HepG2 (cell line): ENCODE results near the gene PARK7. TPM values are rescaled to one million over a fixed set of nuclear protein-coding genes. Genes with fewer than 3 reads are reported as not detected.
A peak's percentile ranks its signal among the peaks of the same experiment; 100 is the strongest.

Experiments
- CBX1 ChIP-seq: IDR thresholded peaks from one replicate; pipeline ENCODE4 v1.6.1; 2016; ENCODE audit warnings: antibody characterized with exemption, low read depth
- HNRNPH1 ChIP-seq: fragments of 200-400 bp; formaldehyde crosslinking; optimal IDR thresholded peaks from 2 replicates; pipeline ENCODE3; 2017; ENCODE audit warnings: mild to moderate bottlenecking, low read depth, low read length
- MED1 ChIP-seq: sonication (generic); formaldehyde crosslinking; IDR thresholded peaks from 2 replicates; pipeline ENCODE4 v1.4.0; 2020; ENCODE audit warnings: missing genetic modification reagents
- NFRKB ChIP-seq: fragments of 450-650 bp; IDR thresholded peaks from 2 replicates; pipeline ENCODE4 v1.6.1; 2017
- RARA ChIP-seq: IDR thresholded peaks from 2 replicates; pipeline ENCODE4 v1.6.1; 2016; ENCODE audit warnings: missing genetic modification reagents, missing compliant biosample characterization
- RBAK ChIP-seq: sonication (generic); formaldehyde crosslinking; IDR thresholded peaks from 2 replicates; pipeline ENCODE4 v1.5.1; 2020; ENCODE audit warnings: mild to moderate bottlenecking, missing genetic modification reagents
- TAF15 ChIP-seq: fragments of 200-400 bp; formaldehyde crosslinking; IDR thresholded peaks from one replicate; pipeline ENCODE4 v1.6.1; 2018; ENCODE audit warnings: mild to moderate bottlenecking, low read depth, low read length; ENCODE audit not compliant: poor library complexity, severe bottlenecking
- ZBTB7B ChIP-seq: sonication (generic); formaldehyde crosslinking; IDR thresholded peaks from 2 replicates; pipeline ENCODE4 v1.4.0; 2020; ENCODE audit warnings: missing genetic modification reagents
- ZSCAN20 ChIP-seq: sonication (generic); formaldehyde crosslinking; IDR thresholded peaks from 2 replicates; pipeline ENCODE4 v1.4.0; 2020; ENCODE audit warnings: missing genetic modification reagents, mild to moderate bottlenecking, borderline replicate concordance
- polyA plus RNA-seq, 8 experiments: library from polyadenylated mRNA; depleted of rRNA in 3 of 8; stranded (reverse) in 7 of 8; unstranded in 1 of 8; fragments of >200 nt; fragmentation: Illumina TruSeq in 4 of 8; extraction: Trizol in 4 of 8; gene quantifications; 2 replicates each; pipeline versions ENCODE4 v1.2.1 to v1.2.3, GENCODE V29; 2011 to 2016; ENCODE audit warnings: low read depth in 4 of 8, missing spikeins in 1 of 8, mixed read lengths in 1 of 8; ENCODE audit not compliant: insufficient read depth in 1 of 8
- total RNA-seq, 5 experiments: library from RNA; depleted of rRNA; stranded (reverse); fragments of >200 nt; fragmentation: Illumina TruSeq; extraction: Trizol; gene quantifications; 2 replicates each; pipeline ENCODE4 v1.2.3, GENCODE V29; 2016; ENCODE audit warnings: low read depth in 1 of 5
- TF ChIP-seq, protein P1 (sequence below): sonication (generic); formaldehyde crosslinking; IDR thresholded peaks from 2 replicates; pipeline ENCODE4 v1.5.1; 2020; ENCODE audit warnings: missing genetic modification reagents, mild to moderate bottlenecking, borderline replicate concordance
- TF ChIP-seq, protein P2 (sequence below): sonication (generic); formaldehyde crosslinking; IDR thresholded peaks from 2 replicates; pipeline ENCODE4 v1.5.0; 2020; ENCODE audit warnings: missing genetic modification reagents, mild to moderate bottlenecking, borderline replicate concordance
- TF ChIP-seq, protein P3 (sequence below): sonication (generic); formaldehyde crosslinking; IDR thresholded peaks from 2 replicates; pipeline ENCODE4 v1.4.0; 2020; ENCODE audit warnings: mild to moderate bottlenecking, low read depth, missing genetic modification reagents
- TF ChIP-seq, protein P4 (sequence below): IDR thresholded peaks from 2 replicates; pipeline ENCODE4 v1.6.1; 2016
- TF ChIP-seq, protein P5 (sequence below): sonication (generic); formaldehyde crosslinking; IDR thresholded peaks from one replicate; pipeline ENCODE4 v1.5.1; 2020; ENCODE audit warnings: mild to moderate bottlenecking, missing genetic modification reagents; ENCODE audit errors: not compliant biosample characterization

Gene PARK7
- total and polyA plus RNA-seq, 2 of the 13 experiments (the other 11 are each of a cell fraction or from before 2014, with no cell fraction given), result 212 to 296 TPM

DNA sequence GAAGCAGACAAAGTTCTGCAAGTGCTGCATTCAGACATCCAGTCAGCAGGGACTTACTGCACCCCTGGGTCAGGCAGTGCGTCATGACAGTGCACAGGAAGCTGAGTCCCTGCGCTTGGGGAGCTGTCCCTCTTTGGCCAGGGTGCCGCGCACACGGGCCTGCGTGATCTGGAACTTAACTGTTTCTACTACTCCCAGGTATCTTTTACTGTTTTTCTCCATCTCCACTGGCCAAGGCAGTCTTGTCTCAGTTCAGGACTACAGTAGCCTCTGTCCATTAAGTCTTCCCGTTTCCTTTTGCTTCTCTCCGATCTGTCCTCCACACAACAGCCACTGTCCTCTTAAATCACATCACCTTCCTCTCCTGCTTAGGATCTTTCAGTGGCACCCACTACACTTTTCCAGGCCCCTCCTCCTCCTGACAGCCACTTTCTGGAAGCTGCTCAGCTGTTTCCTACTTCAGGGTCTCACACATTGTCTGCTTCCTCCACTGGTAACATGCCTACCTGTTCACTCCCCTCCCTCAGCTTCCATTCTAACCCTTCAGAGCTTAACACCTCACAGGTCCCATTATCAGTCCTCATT is 48.7 kb downstream of the PARK7 start (continued):
- no peak for TF ChIP-seq ZBTB7B (CRISPR knock-in tag)
- TF ChIP-seq MED1 (CRISPR knock-in tag), result peak; percentile 5
- TF ChIP-seq, protein P1, sequence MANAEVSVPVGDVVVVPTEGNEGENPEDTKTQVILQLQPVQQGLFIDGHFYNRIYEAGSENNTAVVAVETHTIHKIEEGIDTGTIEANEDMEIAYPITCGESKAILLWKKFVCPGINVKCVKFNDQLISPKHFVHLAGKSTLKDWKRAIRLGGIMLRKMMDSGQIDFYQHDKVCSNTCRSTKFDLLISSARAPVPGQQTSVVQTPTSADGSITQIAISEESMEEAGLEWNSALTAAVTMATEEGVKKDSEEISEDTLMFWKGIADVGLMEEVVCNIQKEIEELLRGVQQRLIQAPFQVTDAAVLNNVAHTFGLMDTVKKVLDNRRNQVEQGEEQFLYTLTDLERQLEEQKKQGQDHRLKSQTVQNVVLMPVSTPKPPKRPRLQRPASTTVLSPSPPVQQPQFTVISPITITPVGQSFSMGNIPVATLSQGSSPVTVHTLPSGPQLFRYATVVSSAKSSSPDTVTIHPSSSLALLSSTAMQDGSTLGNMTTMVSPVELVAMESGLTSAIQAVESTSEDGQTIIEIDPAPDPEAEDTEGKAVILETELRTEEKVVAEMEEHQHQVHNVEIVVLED (CRISPR knock-in tag), result no peak
- TF ChIP-seq, protein P2, sequence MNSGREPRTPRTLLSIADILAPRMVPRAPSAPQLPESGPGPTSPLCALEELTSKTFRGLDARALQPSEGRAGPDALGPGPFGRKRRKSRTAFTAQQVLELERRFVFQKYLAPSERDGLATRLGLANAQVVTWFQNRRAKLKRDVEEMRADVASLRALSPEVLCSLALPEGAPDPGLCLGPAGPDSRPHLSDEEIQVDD (CRISPR knock-in tag), result no peak; the same call in 1 of the 2 replicates
- TF ChIP-seq NFRKB, result no peak
- TF ChIP-seq, protein P3, sequence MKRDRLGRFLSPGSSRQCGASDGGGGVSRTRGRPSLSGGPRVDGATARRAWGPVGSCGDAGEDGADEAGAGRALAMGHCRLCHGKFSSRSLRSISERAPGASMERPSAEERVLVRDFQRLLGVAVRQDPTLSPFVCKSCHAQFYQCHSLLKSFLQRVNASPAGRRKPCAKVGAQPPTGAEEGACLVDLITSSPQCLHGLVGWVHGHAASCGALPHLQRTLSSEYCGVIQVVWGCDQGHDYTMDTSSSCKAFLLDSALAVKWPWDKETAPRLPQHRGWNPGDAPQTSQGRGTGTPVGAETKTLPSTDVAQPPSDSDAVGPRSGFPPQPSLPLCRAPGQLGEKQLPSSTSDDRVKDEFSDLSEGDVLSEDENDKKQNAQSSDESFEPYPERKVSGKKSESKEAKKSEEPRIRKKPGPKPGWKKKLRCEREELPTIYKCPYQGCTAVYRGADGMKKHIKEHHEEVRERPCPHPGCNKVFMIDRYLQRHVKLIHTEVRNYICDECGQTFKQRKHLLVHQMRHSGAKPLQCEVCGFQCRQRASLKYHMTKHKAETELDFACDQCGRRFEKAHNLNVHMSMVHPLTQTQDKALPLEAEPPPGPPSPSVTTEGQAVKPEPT (CRISPR knock-in tag), result no peak
- TF ChIP-seq ZSCAN20 (CRISPR knock-in tag), result no peak
- peak; percentile 75 for TF ChIP-seq HNRNPH1
- no peak for TF ChIP-seq CBX1
- TF ChIP-seq RBAK (CRISPR knock-in tag), result no peak
- TF ChIP-seq, protein P4, sequence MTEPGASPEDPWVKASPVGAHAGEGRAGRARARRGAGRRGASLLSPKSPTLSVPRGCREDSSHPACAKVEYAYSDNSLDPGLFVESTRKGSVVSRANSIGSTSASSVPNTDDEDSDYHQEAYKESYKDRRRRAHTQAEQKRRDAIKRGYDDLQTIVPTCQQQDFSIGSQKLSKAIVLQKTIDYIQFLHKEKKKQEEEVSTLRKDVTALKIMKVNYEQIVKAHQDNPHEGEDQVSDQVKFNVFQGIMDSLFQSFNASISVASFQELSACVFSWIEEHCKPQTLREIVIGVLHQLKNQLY (CRISPR knock-in tag), result 0 out of 2 replicates have a peak, but pooled peaks have one; percentile 30
- TF ChIP-seq RARA (CRISPR knock-in tag), result peak; percentile 6; the same call in 1 of the 2 replicates
- TF ChIP-seq TAF15, result no peak
- TF ChIP-seq, protein P5, sequence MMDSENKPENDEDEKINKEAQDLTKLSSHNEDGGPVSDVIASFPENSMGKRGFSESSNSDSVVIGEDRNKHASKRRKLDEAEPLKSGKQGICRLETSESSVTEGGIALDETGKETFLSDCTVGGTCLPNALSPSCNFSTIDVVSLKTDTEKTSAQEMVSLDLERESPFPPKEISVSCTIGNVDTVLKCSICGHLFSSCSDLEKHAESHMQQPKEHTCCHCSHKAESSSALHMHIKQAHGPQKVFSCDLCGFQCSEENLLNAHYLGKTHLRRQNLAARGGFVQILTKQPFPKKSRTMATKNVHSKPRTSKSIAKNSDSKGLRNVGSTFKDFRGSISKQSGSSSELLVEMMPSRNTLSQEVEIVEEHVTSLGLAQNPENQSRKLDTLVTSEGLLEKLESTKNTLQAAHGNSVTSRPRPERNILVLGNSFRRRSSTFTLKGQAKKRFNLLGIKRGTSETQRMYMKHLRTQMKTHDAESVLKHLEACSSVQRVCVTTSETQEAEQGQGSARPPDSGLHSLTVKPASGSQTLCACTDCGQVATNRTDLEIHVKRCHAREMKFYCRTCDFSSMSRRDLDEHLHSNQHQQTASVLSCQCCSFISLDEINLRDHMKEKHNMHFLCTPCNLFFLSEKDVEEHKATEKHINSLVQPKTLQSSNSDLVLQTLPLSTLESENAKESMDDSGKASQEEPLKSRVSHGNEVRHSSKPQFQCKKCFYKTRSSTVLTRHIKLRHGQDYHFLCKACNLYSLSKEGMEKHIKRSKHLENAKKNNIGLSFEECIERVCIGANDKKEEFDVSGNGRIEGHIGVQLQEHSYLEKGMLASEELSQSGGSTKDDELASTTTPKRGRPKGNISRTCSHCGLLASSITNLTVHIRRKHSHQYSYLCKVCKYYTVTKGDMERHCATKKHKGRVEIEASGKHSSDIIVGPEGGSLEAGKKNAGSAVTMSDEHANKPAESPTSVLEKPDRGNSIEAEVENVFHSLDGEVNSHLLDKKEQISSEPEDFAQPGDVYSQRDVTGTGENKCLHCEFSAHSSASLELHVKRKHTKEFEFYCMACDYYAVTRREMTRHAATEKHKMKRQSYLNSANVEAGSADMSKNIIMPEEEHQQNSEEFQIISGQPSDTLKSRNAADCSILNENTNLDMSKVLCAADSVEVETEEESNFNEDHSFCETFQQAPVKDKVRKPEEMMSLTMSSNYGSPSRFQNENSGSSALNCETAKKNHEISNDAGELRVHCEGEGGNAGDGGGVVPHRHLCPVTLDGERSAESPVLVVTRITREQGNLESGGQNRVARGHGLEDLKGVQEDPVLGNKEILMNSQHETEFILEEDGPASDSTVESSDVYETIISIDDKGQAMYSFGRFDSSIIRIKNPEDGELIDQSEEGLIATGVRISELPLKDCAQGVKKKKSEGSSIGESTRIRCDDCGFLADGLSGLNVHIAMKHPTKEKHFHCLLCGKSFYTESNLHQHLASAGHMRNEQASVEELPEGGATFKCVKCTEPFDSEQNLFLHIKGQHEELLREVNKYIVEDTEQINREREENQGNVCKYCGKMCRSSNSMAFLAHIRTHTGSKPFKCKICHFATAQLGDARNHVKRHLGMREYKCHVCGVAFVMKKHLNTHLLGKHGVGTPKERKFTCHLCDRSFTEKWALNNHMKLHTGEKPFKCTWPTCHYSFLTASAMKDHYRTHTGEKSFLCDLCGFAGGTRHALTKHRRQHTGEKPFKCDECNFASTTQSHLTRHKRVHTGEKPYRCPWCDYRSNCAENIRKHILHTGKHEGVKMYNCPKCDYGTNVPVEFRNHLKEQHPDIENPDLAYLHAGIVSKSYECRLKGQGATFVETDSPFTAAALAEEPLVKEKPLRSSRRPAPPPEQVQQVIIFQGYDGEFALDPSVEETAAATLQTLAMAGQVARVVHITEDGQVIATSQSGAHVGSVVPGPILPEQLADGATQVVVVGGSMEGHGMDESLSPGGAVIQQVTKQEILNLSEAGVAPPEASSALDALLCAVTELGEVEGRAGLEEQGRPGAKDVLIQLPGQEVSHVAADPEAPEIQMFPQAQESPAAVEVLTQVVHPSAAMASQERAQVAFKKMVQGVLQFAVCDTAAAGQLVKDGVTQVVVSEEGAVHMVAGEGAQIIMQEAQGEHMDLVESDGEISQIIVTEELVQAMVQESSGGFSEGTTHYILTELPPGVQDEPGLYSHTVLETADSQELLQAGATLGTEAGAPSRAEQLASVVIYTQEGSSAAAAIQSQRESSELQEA (CRISPR knock-in tag), result no peak
